HUES6 (cell line): ENCODE measurements around the gene MPZL3.
"Not testable (repeated sequence)": the region's sequence is repeated elsewhere in the genome, so short reads cannot be mapped to it uniquely, and the experiment has no call there.

Experiments used
- H3K27ac ChIP-seq: 2 replicates; pipeline ENCODE4 v1.7.0; 2013; ENCODE audit warnings: low read depth, mild to moderate bottlenecking, low read length, inconsistent platforms
- H3K27me3 ChIP-seq: 2 replicates; pipeline ENCODE4 v1.6.1; 2013; ENCODE audit warnings: low read length; ENCODE audit not compliant: control insufficient read depth, insufficient read depth
- H3K36me3 ChIP-seq: 2 replicates; pipeline ENCODE4 v1.6.1; 2013; ENCODE audit warnings: low read length; ENCODE audit not compliant: control insufficient read depth, insufficient read depth
- H3K4me1 ChIP-seq: 2 replicates; pipeline ENCODE4 v1.6.1; 2013; ENCODE audit warnings: low read length; ENCODE audit not compliant: control insufficient read depth, insufficient read depth
- H3K4me3 ChIP-seq: 2 replicates; pipeline ENCODE4 v1.5.1; 2013; ENCODE audit warnings: low read depth, low read length
- H3K9ac ChIP-seq: one replicate; pipeline ENCODE4 v1.6.1; 2013; ENCODE audit warnings: mild to moderate bottlenecking, low read length
- H3K9me3 ChIP-seq: 2 replicates; pipeline ENCODE4 v1.6.1; 2013; ENCODE audit warnings: low read depth, low read length; ENCODE audit not compliant: control insufficient read depth, insufficient read depth

The MPZL3 gene

GRCh38 chr11:118200497-118200896 lies 51.7 kb downstream of the MPZL3 start:
- H3K9ac ChIP-seq: no peak overlapping the region
- no peaks in the 10 kb centered on the region for H3K36me3 ChIP-seq
- no peaks in the 10 kb centered on the region for H3K9me3 ChIP-seq
- H3K4me3 ChIP-seq: no peak overlapping the region
- H3K4me1 ChIP-seq: peaks cover 23% of the 10 kb centered on the region
- H3K27me3 ChIP-seq: 0 out of 2 replicates have a peak, but pooled peaks cover 4% of the 10 kb centered on the region
- H3K27ac ChIP-seq: no peak overlapping the region

GRCh38 chr11:118199135-118199534 lies 53.0 kb downstream of the MPZL3 start:
- Histone ChIP-seq H3K27me3 (0 out of 2 replicates have a peak, but pooled peaks cover 4% of the 10 kb centered on the region), H3K9ac (no peak overlapping the region), H3K27ac (no peak overlapping the region), H3K4me1 (peaks cover 37% of the 10 kb centered on the region), H3K9me3 (no peaks in the 10 kb centered on the region), H3K36me3 (no peaks in the 10 kb centered on the region), H3K4me3 (no peak overlapping the region)

- no peak overlapping the region for H3K27ac ChIP-seq
These were observed 53.8 kb downstream of the MPZL3 start for GRCh38 chr11:118198370-118198769.

GRCh38 chr11:118194835-118195627 lies 57.1 kb downstream of the MPZL3 start:
- Histone ChIP-seq H3K27me3 (no peaks in the 10 kb centered on the region), H3K27ac (no peak overlapping the region), H3K4me3 (no peak overlapping the region), H3K9ac (no peak overlapping the region), H3K36me3 (no peaks in the 10 kb centered on the region), H3K4me1 (peaks cover 37% of the 10 kb centered on the region), H3K9me3 (peaks cover 10% of the 10 kb centered on the region; the same call in 1 of the 2 replicates)

More at GRCh38 chr11:118198370-118198769, 53.8 kb downstream of the MPZL3 start:
- peaks cover 37% of the 10 kb centered on the region for H3K4me1 ChIP-seq
- H3K9me3 ChIP-seq: no peaks in the 10 kb centered on the region
- no peak overlapping the region for H3K9ac ChIP-seq
- no peaks in the 10 kb centered on the region for H3K36me3 ChIP-seq
- no peak overlapping the region for H3K4me3 ChIP-seq
- H3K27me3 ChIP-seq: 0 out of 2 replicates have a peak, but pooled peaks cover 4% of the 10 kb centered on the region

- H3K36me3 ChIP-seq: no peaks in the 10 kb centered on the region
- H3K27me3 ChIP-seq: no peaks in the 10 kb centered on the region
- H3K9me3 ChIP-seq: peaks cover 10% of the 10 kb centered on the region; the same call in 1 of the 2 replicates
- H3K27ac ChIP-seq: no peak overlapping the region
- no peak overlapping the region for H3K9ac ChIP-seq
- H3K4me1 ChIP-seq: peaks cover 37% of the 10 kb centered on the region
- no peak overlapping the region for H3K4me3 ChIP-seq
These were observed 58.1 kb downstream of the MPZL3 start for GRCh38 chr11:118193910-118194566.

- H3K4me1 ChIP-seq: peaks cover 26% of the 10 kb centered on the region
- not testable (repeated sequence) for H3K27me3 ChIP-seq, H3K9me3 ChIP-seq, H3K27ac ChIP-seq, H3K4me3 ChIP-seq, H3K9ac ChIP-seq, H3K36me3 ChIP-seq
These were observed 59.3 kb downstream of the MPZL3 start for GRCh38 chr11:118192817-118193216.

- H3K9ac ChIP-seq, H3K9me3 ChIP-seq, H3K4me3 ChIP-seq, H3K27ac ChIP-seq, H3K27me3 ChIP-seq, H3K36me3 ChIP-seq: not testable (repeated sequence)
- H3K4me1 ChIP-seq: peaks cover 15% of the 10 kb centered on the region
These were observed 61.1 kb downstream of the MPZL3 start for GRCh38 chr11:118190942-118191506.

- Histone ChIP-seq H3K9me3 (0 out of 2 replicates have a peak, but pooled peaks cover 2% of the 10 kb centered on the region), H3K27me3 (no peaks in the 10 kb centered on the region; the same call in 1 of the 2 replicates), H3K36me3 (no peaks in the 10 kb centered on the region)
These were observed 65.6 kb downstream of the MPZL3 start for GRCh38 chr11:118186346-118187107.

GRCh38 chr11:118184784-118185579 lies 67.2 kb downstream of the MPZL3 start:
- Histone ChIP-seq H3K9me3 (no peaks in the 10 kb centered on the region), H3K4me1 (peaks cover 11% of the 10 kb centered on the region), H3K27me3 (no peaks in the 10 kb centered on the region; the same call in 1 of the 2 replicates), H3K4me3 (no peak overlapping the region), H3K27ac (no peak overlapping the region), H3K9ac (no peak overlapping the region), H3K36me3 (no peaks in the 10 kb centered on the region)

More at GRCh38 chr11:118186346-118187107, 65.6 kb downstream of the MPZL3 start:
- H3K4me3 ChIP-seq: no peak overlapping the region
- no peaks in the 10 kb centered on the region for H3K4me1 ChIP-seq
- no peak overlapping the region for H3K27ac ChIP-seq
- H3K9ac ChIP-seq: no peak overlapping the region

GRCh38 chr11:118183691-118184090 lies 68.5 kb downstream of the MPZL3 start:
- not testable (repeated sequence) for H3K4me3 ChIP-seq, H3K27ac ChIP-seq, H3K9me3 ChIP-seq, H3K27me3 ChIP-seq, H3K36me3 ChIP-seq, H3K9ac ChIP-seq
- H3K4me1 ChIP-seq: peaks cover 14% of the 10 kb centered on the region
